Measurements from ENCODE around the gene ADAM11. TPM values are rescaled to one million over a fixed set of nuclear protein-coding genes. Genes with fewer than 3 reads are reported as not detected.

Gene ADAM11
- total and polyA plus RNA-seq, 2 of the 8 experiments (the other 6 are each of a cell fraction or from before 2014, with no cell fraction given) = 2.3 to 2.9 TPM

DNA sequence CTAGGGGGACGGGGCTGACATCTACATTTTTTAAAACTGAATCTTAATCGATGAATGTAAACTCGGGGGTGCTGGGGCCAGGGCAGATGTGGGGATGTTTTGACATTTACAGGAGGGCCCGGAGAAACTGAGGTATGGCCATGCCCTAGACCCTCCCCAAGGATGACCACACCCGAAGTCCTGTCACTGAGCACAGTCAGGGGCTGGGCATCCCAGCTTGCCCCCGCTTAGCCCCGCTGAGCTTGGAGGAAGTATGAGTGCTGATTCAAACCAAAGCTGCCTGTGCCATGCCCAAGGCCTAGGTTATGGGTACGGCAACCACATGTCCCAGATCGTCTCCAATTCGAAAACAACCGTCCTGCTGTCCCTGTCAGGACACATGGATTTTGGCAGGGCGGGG is 21.4 kb downstream of the ADAM11 start:
- Histone ChIP-seq H3K4me2 (ENCODE audit: insufficient read depth in 1 of 2, low read depth in 2 of 2, low read length in 2 of 2) (no peak overlapping the region), H3K4ac (replicated peaks; ENCODE audit: insufficient read length, low read depth, low read length) (no peak overlapping the region), H2BK5ac (ENCODE audit: low read depth, low read length) (no peak overlapping the region), H4K5ac (ENCODE audit: insufficient read length, low read depth, low read length) (no peak overlapping the region), H3K9me3 (ENCODE audit: insufficient read depth in 2 of 2, low read depth in 1 of 2, low read length in 1 of 2) (no peaks in the 10 kb centered on the region), H3K14ac (ENCODE audit: insufficient read length) (no peak overlapping the region), H2BK20ac (ENCODE audit: low read length) (no peak overlapping the region), H3K27ac (ENCODE audit: low read depth, low read length) (no peak overlapping the region), H2AK5ac (ENCODE audit: low read depth, low read length) (0 out of 2 replicates have a peak overlapping the region, but pooled peaks have one; percentile 9), H3K18ac (ENCODE audit: extremely low read depth, low read length) (no peak overlapping the region), H2AFZ (ENCODE audit: low read length) (no peak overlapping the region), H3K4me1 (replicated peaks in 1 of 4; ENCODE audit: control insufficient read depth in 3 of 4, insufficient read depth in 4 of 4, low read length in 3 of 4) (peaks cover 0 to 26% (median 18%) of the 10 kb centered on the region in 4 experiments; a peak in 6 of 7 replicates), H3K23me2 (ENCODE audit: low read depth, low read length) (peaks cover 3% of the 10 kb centered on the region; the same call in 1 of the 2 replicates), H4K91ac (replicated peaks; ENCODE audit: insufficient read length, low read length) (no peak overlapping the region), H3K4me3 (ENCODE audit: extremely low read depth in 1 of 4, insufficient read depth in 2 of 4, low read depth in 3 of 4, low read length in 4 of 4) (no peak overlapping the region), H4K20me1 (replicated peaks in 1 of 2; ENCODE audit: control insufficient read depth in 1 of 2, insufficient read depth in 2 of 2, low read length in 2 of 2) (no peaks in the 10 kb centered on the region), H3K36me3 (ENCODE audit: control insufficient read depth in 2 of 4, insufficient read depth in 4 of 4, low read length in 3 of 4) (no peaks in the 10 kb centered on the region), H2BK12ac (ENCODE audit: low read depth, low read length) (no peak overlapping the region; the same call in 1 of the 2 replicates), H2BK120ac (replicated peaks; ENCODE audit: low read depth, low read length) (no peak overlapping the region), H3K27me3 (replicated peaks in 1 of 4; ENCODE audit: control insufficient read depth in 3 of 4, extremely low read depth in 1 of 4, insufficient read depth in 3 of 4, low read length in 3 of 4) (peaks cover 3 to 18% (median 12%) of the 10 kb centered on the region in 4 experiments; a peak in 6 of 7 replicates), H3K56ac (replicated peaks; ENCODE audit: insufficient read length, low read depth, low read length) (no peak overlapping the region), H3K79me1 (ENCODE audit: low read depth, low read length) (no peaks in the 10 kb centered on the region), H2BK15ac (ENCODE audit: low read length) (no peak overlapping the region), H3K9ac (replicated peaks in 1 of 4; ENCODE audit: extremely low read depth in 1 of 4, low read depth in 3 of 4, low read length in 3 of 4) (no peak overlapping the region), H3K79me2 (ENCODE audit: control insufficient read depth in 1 of 2, insufficient read depth in 2 of 2, low read length in 2 of 2) (no peaks in the 10 kb centered on the region), H3K23ac (ENCODE audit: insufficient read length) (no peak overlapping the region), H4K8ac (ENCODE audit: extremely low read depth, insufficient read depth, low read length) (no peak overlapping the region)
- POLR2A ChIA-PET (ENCODE audit: partially characterized antibody) = interaction anchor here (1.0 to 2.4 kb wide), 9 partner anchors 7 to 104 kb away, joined by 3 to 9 read pairs (median 4); no protein-coding TSS in a partner anchor
- FAIRE-seq = no peak
- CTCF ChIA-PET (ENCODE audit: partially characterized antibody) = interaction anchor here (0.5 to 26.7 kb wide), 21 partner anchors 8 to 411 kb away, joined by 3 to 577 read pairs (median 5); partner anchors contain the start of gene HIGD1B
- 97% methylated on average over 11 of the region's 12 CpGs; no CpG with 5 or more reads in 1 of the 2 experiments for WGBS, 2 experiments (ENCODE audit: extremely low coverage in 1 of 2, insufficient coverage in 1 of 2, insufficient read length in 1 of 2, insufficient replicate concordance in 2 of 2, low coverage in 1 of 2, low lambda C conversion rate in 2 of 2, missing lambda C conversion rate in 1 of 2)
- no peak for TF ChIP-seq TAF1 (IDR thresholded peaks at IDR 0.05; ENCODE audit: low read depth, low read length)
- TF ChIP-seq TCF12 (IDR thresholded peaks at IDR 0.05; ENCODE audit: low read depth, low read length) = no peak
- TF ChIP-seq, protein P1, sequence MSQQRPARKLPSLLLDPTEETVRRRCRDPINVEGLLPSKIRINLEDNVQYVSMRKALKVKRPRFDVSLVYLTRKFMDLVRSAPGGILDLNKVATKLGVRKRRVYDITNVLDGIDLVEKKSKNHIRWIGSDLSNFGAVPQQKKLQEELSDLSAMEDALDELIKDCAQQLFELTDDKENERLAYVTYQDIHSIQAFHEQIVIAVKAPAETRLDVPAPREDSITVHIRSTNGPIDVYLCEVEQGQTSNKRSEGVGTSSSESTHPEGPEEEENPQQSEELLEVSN (IDR thresholded peaks at IDR 0.05) = no peak
- TF ChIP-seq BCL11A (IDR thresholded peaks at IDR 0.05; ENCODE audit: low read depth in 2 of 2, low read length in 2 of 2) = no peak
- TF ChIP-seq JUND (IDR thresholded peaks at IDR 0.05; ENCODE audit: low read length) = no peak
- no peak for TF ChIP-seq MAFK (IDR thresholded peaks at IDR 0.05; ENCODE audit: low read depth, low read length)
- TF ChIP-seq TAF7 (optimal IDR thresholded peaks at IDR 0.05; ENCODE audit: borderline replicate concordance, low read depth, low read length) = no peak
- no peak for DNase-seq (ENCODE audit: low read depth in 1 of 2, low spot score in 2 of 2)

Data from H1 (cell line).